ENCODE measurements around the gene EIF2AK3. TPM values are rescaled to one million over a fixed set of nuclear protein-coding genes. Genes with fewer than 3 reads are reported as not detected.

Gene EIF2AK3
- total and polyA plus RNA-seq, 2 of the 4 experiments (the other 2 are of a cell fraction) = 7.9 to 22.8 TPM

GRCh38 chr2:88554189-88554588 is 73.1 kb downstream of the EIF2AK3 start:
- Histone ChIP-seq H3K36me3 (ENCODE audit: control insufficient read depth, insufficient read depth, low read length) (peaks cover 11% of the 10 kb centered on the region), H2AK5ac (ENCODE audit: low read depth, low read length) (no peak overlapping the region), H2AK9ac (replicated peaks; ENCODE audit: low read depth, low read length, poor library complexity) (no peak overlapping the region), H4K5ac (ENCODE audit: low read depth, low read length) (no peak overlapping the region), H3K9ac (ENCODE audit: low read depth, low read length) (no peak overlapping the region), H3K4ac (ENCODE audit: low read depth, low read length) (no peak overlapping the region), H3K27me3 (ENCODE audit: control insufficient read depth, insufficient read depth, low read length) (peaks cover 5% of the 10 kb centered on the region; the same call in 1 of the 2 replicates), H2BK15ac (ENCODE audit: low read depth, low read length) (no peak overlapping the region), H3K4me1 (ENCODE audit: control insufficient read depth, insufficient read depth, low read length) (no peaks in the 10 kb centered on the region), H2AFZ (replicated peaks; ENCODE audit: low read length, poor library complexity) (no peak overlapping the region), H4K20me1 (ENCODE audit: insufficient read depth, low read length) (no peaks in the 10 kb centered on the region), H3K18ac (ENCODE audit: low read depth, low read length) (no peak overlapping the region), H3K4me2 (ENCODE audit: low read depth, low read length) (no peak overlapping the region), H3K23ac (ENCODE audit: low read depth, low read length) (no peak overlapping the region), H3K9me1 (ENCODE audit: insufficient read depth, low read length) (no peaks in the 10 kb centered on the region), H2BK120ac (ENCODE audit: low read depth, low read length) (no peak overlapping the region), H4K8ac (ENCODE audit: low read depth in 2 of 2, low read length in 2 of 2) (no peak overlapping the region), H3K9me3 (ENCODE audit: control insufficient read depth, insufficient read depth, low read length) (no peaks in the 10 kb centered on the region), H2BK5ac (ENCODE audit: low read depth, low read length, poor library complexity, severe bottlenecking) (no peak overlapping the region), H3K79me1 (ENCODE audit: low read depth in 1 of 2, low read length in 2 of 2) (no peaks in the 10 kb centered on the region), H3K27ac (ENCODE audit: insufficient read depth, low read length) (no peak overlapping the region), H3K4me3 (ENCODE audit: insufficient read depth, low read depth, low read length) (no peak overlapping the region), H4K91ac (ENCODE audit: insufficient read depth, low read depth, low read length) (no peak overlapping the region), H3K56ac (ENCODE audit: extremely low read depth, insufficient read depth, low read length) (no peak overlapping the region), H3K14ac (replicated peaks; ENCODE audit: low read depth, low read length) (no peak overlapping the region), H2BK20ac (ENCODE audit: low read depth, low read length) (no peak overlapping the region)
- 100% methylated on average over 1 of the region's 5 CpGs; no CpG with 5 or more reads in 1 of the 2 experiments for WGBS, 2 experiments (ENCODE audit: extremely low coverage in 2 of 2, insufficient read length in 1 of 2)
- TF ChIP-seq CEBPB (IDR thresholded peaks at IDR 0.05; ENCODE audit: low read depth, low read length) (no peak), RAD21 (IDR thresholded peaks at IDR 0.05; ENCODE audit: low read length) (0 out of 2 replicates have a peak, but pooled peaks have one; percentile 19), MXI1 (IDR thresholded peaks at IDR 0.05; ENCODE audit: borderline replicate concordance, low read depth, low read length) (no peak), SMC3 (IDR thresholded peaks at IDR 0.05; ENCODE audit: low read depth, low read length) (no peak), FOS (IDR thresholded peaks at IDR 0.05; ENCODE audit: low read depth, low read length) (no peak), RFX5 (IDR thresholded peaks at IDR 0.05; ENCODE audit: low read depth, low read length) (no peak)
- TF ChIP-seq, protein P1, sequence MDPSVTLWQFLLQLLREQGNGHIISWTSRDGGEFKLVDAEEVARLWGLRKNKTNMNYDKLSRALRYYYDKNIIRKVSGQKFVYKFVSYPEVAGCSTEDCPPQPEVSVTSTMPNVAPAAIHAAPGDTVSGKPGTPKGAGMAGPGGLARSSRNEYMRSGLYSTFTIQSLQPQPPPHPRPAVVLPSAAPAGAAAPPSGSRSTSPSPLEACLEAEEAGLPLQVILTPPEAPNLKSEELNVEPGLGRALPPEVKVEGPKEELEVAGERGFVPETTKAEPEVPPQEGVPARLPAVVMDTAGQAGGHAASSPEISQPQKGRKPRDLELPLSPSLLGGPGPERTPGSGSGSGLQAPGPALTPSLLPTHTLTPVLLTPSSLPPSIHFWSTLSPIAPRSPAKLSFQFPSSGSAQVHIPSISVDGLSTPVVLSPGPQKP (IDR thresholded peaks at IDR 0.05; ENCODE audit: borderline replicate concordance, low read depth, low read length) = no peak
- TF ChIP-seq, protein P2, sequence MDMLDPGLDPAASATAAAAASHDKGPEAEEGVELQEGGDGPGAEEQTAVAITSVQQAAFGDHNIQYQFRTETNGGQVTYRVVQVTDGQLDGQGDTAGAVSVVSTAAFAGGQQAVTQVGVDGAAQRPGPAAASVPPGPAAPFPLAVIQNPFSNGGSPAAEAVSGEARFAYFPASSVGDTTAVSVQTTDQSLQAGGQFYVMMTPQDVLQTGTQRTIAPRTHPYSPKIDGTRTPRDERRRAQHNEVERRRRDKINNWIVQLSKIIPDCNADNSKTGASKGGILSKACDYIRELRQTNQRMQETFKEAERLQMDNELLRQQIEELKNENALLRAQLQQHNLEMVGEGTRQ (IDR thresholded peaks at IDR 0.05; ENCODE audit: low read depth, low read length) = no peak
- in situ Hi-C loops (cut with MboI; ENCODE audit: low sequenced_read_pairs) = no loop called here
- ChIA-PET CTCF (no interaction called here), POLR2A (ENCODE audit: unreplicated experiment) (no interaction called here)
- DNase-seq (no peak), ATAC-seq (ENCODE audit: low read depth) (no peak)
- dilution Hi-C loops (cut with HindIII; ENCODE audit: low sequenced_read_pairs, unreplicated experiment) = no loop called here
- intact Hi-C loops (cut with micrococcal nuclease) = loop anchor here (5.0 kb wide), 1 partner anchor 362 kb away; no protein-coding TSS in a partner anchor
- BruUV-seq (replicated peaks) = no TSS peak
